Vagina (tissue), 2 donors: Measurements from ENCODE around the gene KCNE4. TPM values are rescaled to one million over a fixed set of nuclear protein-coding genes. Genes with fewer than 3 reads are reported as not detected.
A peak's percentile ranks its signal among the peaks of the same experiment; 100 is the strongest.

Experiments used
- DNase-seq, 2 donors: peaks; one replicate each; pipeline ENCODE4 v3.0.0-alpha.2; 2017; ENCODE audit errors: extremely low spot score in 2 of 2
- H3K27ac ChIP-seq: fragments of 200-600 bp; sonication (generic); one replicate; pipeline ENCODE4 v1.5.1; 2019
- H3K27me3 ChIP-seq: fragments of 200-600 bp; sonication (generic); one replicate; pipeline ENCODE4 v1.5.1; 2019
- H3K36me3 ChIP-seq, 2 donors: fragments of 200-600 bp; sonication (generic); one replicate each; pipeline ENCODE4 v1.5.1; 2017 to 2019
- H3K4me1 ChIP-seq: fragments of 200-600 bp; sonication (generic); one replicate; pipeline ENCODE4 v1.5.1; 2019
- H3K4me3 ChIP-seq, 2 donors: fragments of 200-600 bp; sonication (generic); 1 replicate in 1 of 2; 2 replicates in 1 of 2; pipeline ENCODE4 v1.5.1; 2016 to 2019
- H3K9me3 ChIP-seq: fragments of 200-600 bp; sonication (generic); one replicate; pipeline ENCODE4 v1.5.1; 2019
- CTCF ChIP-seq, 3 experiments: fragments of 450-650 bp in 2 of 3; fragments of 200-600 bp in 1 of 3; sonication (generic) in 1 of 3; IDR thresholded peaks; one replicate each; pipeline ENCODE4 v1.5.1; 2017 to 2019; ENCODE audit warnings: antibody characterized with exemption in 3 of 3, mild to moderate bottlenecking in 2 of 3, moderate library complexity in 2 of 3
- POLR2A ChIP-seq, 2 donors: fragments of 450-650 bp; IDR thresholded peaks; one replicate each; pipeline ENCODE4 v1.6.1; 2017; ENCODE audit warnings: antibody characterized with exemption in 2 of 2, mild to moderate bottlenecking in 2 of 2, moderate library complexity in 2 of 2
- POLR2AphosphoS5 ChIP-seq, 2 donors: sonication (generic); formaldehyde crosslinking; IDR thresholded peaks; one replicate each; pipeline ENCODE4 v1.9.0; 2017; ENCODE audit warnings: antibody characterized with exemption in 2 of 2, mild to moderate bottlenecking in 2 of 2, low read depth in 1 of 2; ENCODE audit not compliant: insufficient read depth in 1 of 2
- intact Hi-C: fragments of 100-400 bp; cut with DNase I; formaldehyde crosslinking; loops from one replicate; pipeline ENCODE4 v1.15.1; 2023
- total RNA-seq: library from RNA; depleted of rRNA; stranded (reverse); fragments of >200 nt; gene quantifications from one replicate; pipeline ENCODE4 v1.2.3, GENCODE V29; 2016

KCNE4 gene
- total RNA-seq, 1 donor from 2014 or later, result 4.9 TPM

GRCh38 chr2:223008956-223009355 is 43.0 kb upstream of the KCNE4 start:
- H3K4me3 ChIP-seq, result no peak overlapping the region
- DNase-seq, result peak in 1 of 2 donors; percentile 46
- no peaks in the 10 kb centered on the region for H3K9me3 ChIP-seq
- TF ChIP-seq POLR2A (IDR thresholded peaks at IDR 0.05) (no peak), POLR2AphosphoS5 (IDR thresholded peaks at IDR 0.05; ENCODE audit: insufficient read depth in 1 of 2, low read depth in 1 of 2) (no peak), CTCF (IDR thresholded peaks at IDR 0.05) (no peak)
- H3K27me3 ChIP-seq, result no peaks in the 10 kb centered on the region
- no peaks in the 10 kb centered on the region for H3K36me3 ChIP-seq
- intact Hi-C loops, result no loop called here
- H3K27ac ChIP-seq, result no peak overlapping the region
- H3K4me1 ChIP-seq, result peaks cover 4% of the 10 kb centered on the region

- Histone ChIP-seq H3K4me1 (peaks cover 4% of the 10 kb centered on the region), H3K4me3 (no peak overlapping the region), H3K36me3 (no peaks in the 10 kb centered on the region), H3K27me3 (no peaks in the 10 kb centered on the region), H3K9me3 (no peaks in the 10 kb centered on the region), H3K27ac (no peak overlapping the region)
- no peak for TF ChIP-seq CTCF (IDR thresholded peaks at IDR 0.05)
- no peak for TF ChIP-seq POLR2AphosphoS5 (IDR thresholded peaks at IDR 0.05; ENCODE audit: insufficient read depth in 1 of 2, low read depth in 1 of 2)
- no peak for TF ChIP-seq POLR2A (IDR thresholded peaks at IDR 0.05)
- no peak for DNase-seq
- intact Hi-C loops, result no loop called here
These were observed 41.3 kb upstream of the KCNE4 start for GRCh38 chr2:223010641-223011040.

GRCh38 chr2:223012291-223012690 is 39.7 kb upstream of the KCNE4 start:
- no peak overlapping the region for H3K27ac ChIP-seq
- DNase-seq, result peak; percentile 12 to 37
- no peak overlapping the region for H3K4me3 ChIP-seq
- intact Hi-C loops, result no loop called here
- no peaks in the 10 kb centered on the region for H3K9me3 ChIP-seq
- TF ChIP-seq POLR2A (IDR thresholded peaks at IDR 0.05) (no peak), POLR2AphosphoS5 (IDR thresholded peaks at IDR 0.05; ENCODE audit: insufficient read depth in 1 of 2, low read depth in 1 of 2) (no peak), CTCF (IDR thresholded peaks at IDR 0.05) (no peak)
- peaks cover 4% of the 10 kb centered on the region for H3K4me1 ChIP-seq
- no peaks in the 10 kb centered on the region for H3K27me3 ChIP-seq
- no peaks in the 10 kb centered on the region for H3K36me3 ChIP-seq

- no peaks in the 10 kb centered on the region for H3K27me3 ChIP-seq
- no peak overlapping the region for H3K4me3 ChIP-seq
- TF ChIP-seq CTCF (IDR thresholded peaks at IDR 0.05) (no peak), POLR2AphosphoS5 (IDR thresholded peaks at IDR 0.05; ENCODE audit: insufficient read depth in 1 of 2, low read depth in 1 of 2) (no peak)
- H3K27ac ChIP-seq, result no peak overlapping the region
- H3K4me1 ChIP-seq, result no peaks in the 10 kb centered on the region
- intact Hi-C loops, result no loop called here
- no peaks in the 10 kb centered on the region for H3K9me3 ChIP-seq
- no peaks in the 10 kb centered on the region for H3K36me3 ChIP-seq
- peak; percentile 32 to 46 for DNase-seq
These were observed 32.5 kb upstream of the KCNE4 start for GRCh38 chr2:223019390-223019930.

GRCh38 chr2:223019987-223020717 is 31.8 kb upstream of the KCNE4 start:
- H3K9me3 ChIP-seq, result no peaks in the 10 kb centered on the region
- H3K4me1 ChIP-seq, result no peaks in the 10 kb centered on the region
- peak; percentile 18 to 37 for DNase-seq
- TF ChIP-seq POLR2AphosphoS5 (IDR thresholded peaks at IDR 0.05; ENCODE audit: insufficient read depth in 1 of 2, low read depth in 1 of 2), result no peak
- TF ChIP-seq CTCF (IDR thresholded peaks at IDR 0.05), result no peak
- no peak for TF ChIP-seq POLR2A (IDR thresholded peaks at IDR 0.05)
- H3K27me3 ChIP-seq, result no peaks in the 10 kb centered on the region
- no peaks in the 10 kb centered on the region for H3K36me3 ChIP-seq
- H3K27ac ChIP-seq, result no peak overlapping the region
- H3K4me3 ChIP-seq, result no peak overlapping the region
- intact Hi-C loops, result no loop called here
